C4-2B (cell line): ENCODE data around the gene SLC43A3.

ENCODE experiments used
- H3K27ac ChIP-seq: fragments of 450-650 bp; 2 replicates; pipeline ENCODE4 v1.5.1; 2017
- CTCF ChIP-seq: fragments of 450-650 bp; conservative IDR thresholded peaks from 2 replicates; pipeline ENCODE4 v1.5.1; 2017; ENCODE audit warnings: mild to moderate bottlenecking
- ZFX ChIP-seq: fragments of 450-650 bp; IDR thresholded peaks from 2 replicates; pipeline ENCODE4 v1.6.1; 2017

The SLC43A3 gene

GRCh38 chr11:57386178-57386940, 40.6 kb downstream of the SLC43A3 start:
- no peak overlapping the region for H3K27ac ChIP-seq
- no peak for TF ChIP-seq ZFX
- TF ChIP-seq CTCF = no peak

GRCh38 chr11:57380975-57381374, 45.9 kb downstream of the SLC43A3 start, which contains the start of gene PRG3:
Gene PRG3 (minus strand): TSS chr11:57381150. CDS start chr11:57380708, 442 bp downstream.
- TF ChIP-seq ZFX (no peak), CTCF (no peak)
- H3K27ac ChIP-seq = no peak within 1 kb of the TSS

- H3K27ac ChIP-seq = no peak overlapping the region
- TF ChIP-seq ZFX = no peak
- TF ChIP-seq CTCF = no peak
Measured at GRCh38 chr11:57379732-57380131, 47.2 kb downstream of the SLC43A3 start.

GRCh38 chr11:57378186-57378585, 48.7 kb downstream of the SLC43A3 start:
- TF ChIP-seq CTCF (no peak), ZFX (no peak)
- no peak overlapping the region for H3K27ac ChIP-seq

- TF ChIP-seq CTCF (no peak), ZFX (no peak)
- no peak overlapping the region for H3K27ac ChIP-seq
Measured at GRCh38 chr11:57377107-57377506, 49.8 kb downstream of the SLC43A3 start.

- TF ChIP-seq CTCF (no peak), ZFX (no peak)
- no peak overlapping the region for H3K27ac ChIP-seq
Measured at GRCh38 chr11:57376095-57377090, 50.5 kb downstream of the SLC43A3 start.

GRCh38 chr11:57375490-57375889, 51.4 kb downstream of the SLC43A3 start:
- no peak overlapping the region for H3K27ac ChIP-seq
- TF ChIP-seq ZFX = no peak
